DLD1 (cell line): ENCODE results near the gene CHDH.

Source experiments
- in situ Hi-C: cut with HindIII; loops from 2 replicates; pipeline ENCODE4 v1.10.0; 2017; ENCODE audit warnings: low sequenced_read_pairs

CHDH gene

GRCh38 chr3:53794597-53794996, 51.6 kb downstream of the CHDH start:
- in situ Hi-C loops: loop anchor here (10.0 kb wide), 1 partner anchor 80 kb away; no protein-coding TSS in a partner anchor

GRCh38 chr3:53792866-53793265, 53.4 kb downstream of the CHDH start:
- in situ Hi-C loops: loop anchor here (10.0 kb wide), 1 partner anchor 82 kb away; no protein-coding TSS in a partner anchor

- in situ Hi-C loops: loop anchor here (10.0 kb wide), 1 partner anchor 83 kb away; no protein-coding TSS in a partner anchor
Measured at GRCh38 chr3:53791317-53791716, 54.9 kb downstream of the CHDH start.

DNA sequence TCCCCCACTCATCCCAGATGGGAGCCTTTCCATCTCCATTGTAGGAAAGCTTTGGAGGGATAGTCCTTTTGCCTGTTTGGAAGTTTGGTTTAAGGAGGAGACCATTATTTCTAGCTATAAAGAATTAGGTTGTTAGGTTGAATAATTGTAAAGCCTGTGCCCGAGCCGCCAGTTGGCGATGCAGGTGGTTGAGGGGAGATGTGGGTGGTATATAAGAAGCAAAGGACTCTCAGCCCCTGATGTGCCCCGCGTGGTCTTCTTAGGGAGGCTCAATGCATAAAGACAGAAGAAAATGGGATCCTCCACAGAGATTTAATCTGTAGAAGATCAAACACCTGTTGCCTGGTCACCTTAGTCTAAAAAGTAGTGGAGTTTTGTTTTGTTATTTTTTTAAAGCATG, 55.7 kb downstream of the CHDH start:
- in situ Hi-C loops: loop anchor here (10.0 kb wide), 1 partner anchor 84 kb away; no protein-coding TSS in a partner anchor

DNA sequence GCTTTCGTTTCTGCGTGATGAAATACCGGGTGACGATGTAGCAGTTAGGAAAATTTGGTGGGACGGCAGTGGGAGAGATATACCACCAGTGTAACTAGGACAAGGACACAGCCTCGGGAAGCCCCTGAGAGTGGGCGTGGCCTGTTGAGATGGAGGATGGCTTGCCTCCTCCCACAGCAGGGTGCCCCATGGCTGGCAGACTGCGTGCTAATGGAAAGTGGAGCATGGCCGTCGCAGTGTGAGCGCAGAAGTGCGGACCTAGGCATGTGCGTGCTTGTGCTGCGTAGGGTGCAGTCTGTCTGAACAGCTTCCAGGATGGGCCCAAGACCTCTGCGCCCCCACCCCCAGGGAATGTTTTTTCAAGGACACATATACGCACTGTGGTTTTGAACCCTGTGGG, 56.8 kb downstream of the CHDH start:
- in situ Hi-C loops: no loop called here

DNA sequence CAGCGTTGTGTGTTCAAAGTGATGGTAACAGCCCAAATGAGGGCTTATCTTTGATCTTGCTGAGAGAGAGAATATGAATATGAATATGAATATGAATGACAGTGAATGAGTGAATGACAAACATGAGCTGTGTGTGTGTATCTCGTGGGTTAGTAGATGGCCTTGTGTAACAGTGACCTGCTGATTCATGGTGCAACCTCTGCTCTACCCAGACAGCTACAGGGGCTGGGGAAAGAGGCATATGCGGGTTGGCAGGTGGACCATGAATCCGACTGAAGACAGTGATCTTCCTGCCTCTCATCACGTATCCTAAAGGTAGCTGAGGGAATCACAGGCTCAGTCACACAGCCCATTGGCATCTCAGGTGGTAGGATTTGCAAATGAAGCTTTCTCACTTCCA, 58.2 kb downstream of the CHDH start:
- in situ Hi-C loops: no loop called here

- in situ Hi-C loops: no loop called here
Measured at GRCh38 chr3:53787016-53787415, 59.2 kb downstream of the CHDH start.

- in situ Hi-C loops: no loop called here
Measured at GRCh38 chr3:53780806-53781205, 65.4 kb downstream of the CHDH start.

DNA sequence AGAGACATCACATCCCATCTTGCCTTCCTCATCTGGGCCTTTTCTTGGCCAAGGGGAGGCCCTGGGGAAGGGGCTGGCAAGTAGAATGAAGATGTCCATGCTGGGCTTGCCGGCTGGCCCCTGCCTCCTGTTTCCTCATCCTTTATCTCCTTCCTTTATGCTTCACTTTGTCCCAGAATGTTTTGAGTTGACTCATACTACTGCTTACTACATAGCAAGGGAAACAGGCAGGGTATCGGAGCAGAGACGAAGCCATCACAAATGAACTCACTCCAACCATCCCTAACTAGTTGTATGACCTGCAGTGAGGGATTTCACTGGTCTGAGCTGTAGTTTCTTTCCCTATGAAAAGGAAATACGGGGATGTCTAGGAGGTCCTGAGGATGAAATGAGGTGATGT, 66.0 kb downstream of the CHDH start:
- in situ Hi-C loops: no loop called here

- in situ Hi-C loops: no loop called here
Measured at GRCh38 chr3:53778153-53778552, 68.1 kb downstream of the CHDH start.

DNA sequence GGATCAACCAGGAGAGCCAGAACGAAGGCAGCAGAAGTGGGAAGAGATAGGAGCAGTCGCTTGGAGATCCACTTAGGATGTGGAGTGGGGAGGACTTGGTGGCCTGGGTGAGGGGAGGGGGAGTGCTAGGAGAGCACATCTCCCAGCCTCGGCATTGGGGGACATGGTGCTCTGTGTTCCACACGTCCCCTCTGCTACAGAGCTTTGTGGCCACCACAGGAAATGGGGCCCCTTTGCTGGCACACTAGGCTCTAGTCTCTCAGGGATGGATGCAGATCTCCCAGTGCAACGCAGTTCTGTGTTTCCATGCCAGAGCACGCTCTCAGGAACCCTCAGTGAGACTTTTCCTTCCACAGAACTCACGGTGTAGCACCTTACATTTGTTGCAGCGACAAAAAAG, 68.8 kb downstream of the CHDH start:
- in situ Hi-C loops: no loop called here

DNA sequence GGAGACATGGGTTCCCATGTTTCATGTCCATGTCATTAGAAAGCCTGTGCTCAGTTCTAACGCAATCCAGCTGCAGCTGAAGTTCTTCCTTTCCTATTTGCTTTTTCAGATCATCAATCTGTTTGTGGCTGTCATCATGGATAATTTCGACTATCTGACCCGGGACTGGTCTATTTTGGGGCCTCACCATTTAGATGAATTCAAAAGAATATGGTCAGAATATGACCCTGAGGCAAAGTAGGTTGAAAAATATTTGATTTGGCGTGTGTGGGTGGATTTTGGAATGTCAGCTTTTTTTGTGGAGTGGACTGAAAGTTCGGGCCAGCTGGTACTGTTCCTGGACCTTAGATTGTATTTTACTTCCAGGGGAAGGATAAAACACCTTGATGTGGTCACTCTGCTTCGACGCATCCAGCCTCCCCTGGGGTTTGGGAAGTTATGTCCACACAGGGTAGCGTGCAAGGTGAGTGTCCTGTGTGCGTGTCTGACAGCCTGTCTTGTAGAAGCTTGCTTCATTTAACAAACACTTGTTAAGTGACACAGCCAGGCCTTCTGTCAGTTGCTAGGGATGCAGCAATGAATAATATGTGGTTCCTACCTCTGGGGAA, 69.6 kb downstream of the CHDH start:
- in situ Hi-C loops: no loop called here

- in situ Hi-C loops: no loop called here
Measured at GRCh38 chr3:53775834-53776251, 70.4 kb downstream of the CHDH start.

DNA sequence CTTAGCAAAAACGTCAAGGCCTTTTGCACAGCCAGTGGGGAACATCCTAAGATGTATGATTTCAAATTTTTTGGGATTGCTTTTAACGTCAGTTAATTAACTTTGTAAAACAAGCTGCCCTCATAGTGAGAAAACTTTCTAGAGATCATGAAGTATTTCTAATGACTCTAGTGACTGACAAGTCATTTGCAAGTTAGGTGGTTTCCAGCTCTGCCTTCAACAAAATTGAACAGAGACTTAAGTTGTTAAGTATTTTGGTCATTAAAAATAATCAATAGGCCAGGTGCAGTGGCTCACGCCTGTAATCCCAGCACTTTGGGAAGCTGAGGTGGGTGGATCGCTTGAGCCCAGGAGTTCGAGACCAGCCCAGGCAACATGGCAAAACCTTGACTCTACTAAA, 71.2 kb downstream of the CHDH start:
- in situ Hi-C loops: no loop called here

DNA sequence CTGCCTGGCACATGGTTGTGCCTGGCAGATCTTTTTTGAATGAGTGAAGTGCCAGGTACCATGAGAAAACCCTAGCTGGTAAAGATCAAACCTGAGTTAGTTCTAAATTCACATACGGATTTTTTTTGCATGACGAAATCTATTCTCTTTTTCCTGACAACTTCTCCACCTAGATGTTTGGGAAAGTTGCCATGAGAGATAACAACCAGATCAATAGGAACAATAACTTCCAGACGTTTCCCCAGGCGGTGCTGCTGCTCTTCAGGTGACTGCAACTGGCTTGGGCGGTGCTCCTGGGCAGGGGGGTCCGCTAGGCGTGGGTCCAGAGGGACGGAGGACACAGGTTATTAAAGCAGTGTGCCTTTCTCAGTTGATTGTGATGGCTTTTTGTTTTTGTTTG, 71.8 kb downstream of the CHDH start:
- in situ Hi-C loops: no loop called here

DNA sequence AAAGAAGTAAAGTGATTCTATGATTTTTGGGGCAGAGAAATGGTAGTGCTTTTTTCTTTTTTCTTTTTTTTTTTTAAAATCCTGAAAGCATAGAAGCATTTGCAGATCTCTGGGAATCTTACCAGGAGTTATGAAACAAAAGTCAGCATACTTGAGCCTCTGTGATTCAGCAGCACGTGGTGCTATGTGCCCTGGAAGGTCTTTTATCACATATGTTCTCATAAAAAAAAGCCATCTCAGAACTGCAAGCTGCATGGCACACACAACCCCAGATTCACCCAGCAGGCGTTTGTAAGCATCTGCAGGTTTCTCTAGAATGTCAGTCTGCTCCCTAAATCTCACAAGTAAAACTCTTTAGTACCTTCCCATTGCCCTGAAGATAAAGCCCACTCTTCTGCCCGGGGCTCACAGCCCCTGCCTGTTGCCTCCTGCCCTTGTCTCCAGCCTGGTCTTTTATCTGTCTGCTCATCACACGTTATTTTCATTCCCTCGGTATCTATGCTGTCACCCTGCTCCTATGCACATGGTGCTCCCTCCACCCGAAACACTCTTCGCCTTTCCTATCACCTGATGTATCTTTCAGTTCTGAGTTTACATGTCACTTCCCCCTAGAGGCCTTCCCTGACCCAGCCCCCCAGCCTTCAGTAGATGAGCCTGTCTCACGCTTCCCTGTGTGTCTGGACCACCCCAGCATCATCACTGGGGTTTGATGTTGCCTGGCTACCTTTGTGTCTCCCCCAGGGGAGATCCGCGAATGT, 72.4 kb downstream of the CHDH start:
- in situ Hi-C loops: no loop called here

DNA sequence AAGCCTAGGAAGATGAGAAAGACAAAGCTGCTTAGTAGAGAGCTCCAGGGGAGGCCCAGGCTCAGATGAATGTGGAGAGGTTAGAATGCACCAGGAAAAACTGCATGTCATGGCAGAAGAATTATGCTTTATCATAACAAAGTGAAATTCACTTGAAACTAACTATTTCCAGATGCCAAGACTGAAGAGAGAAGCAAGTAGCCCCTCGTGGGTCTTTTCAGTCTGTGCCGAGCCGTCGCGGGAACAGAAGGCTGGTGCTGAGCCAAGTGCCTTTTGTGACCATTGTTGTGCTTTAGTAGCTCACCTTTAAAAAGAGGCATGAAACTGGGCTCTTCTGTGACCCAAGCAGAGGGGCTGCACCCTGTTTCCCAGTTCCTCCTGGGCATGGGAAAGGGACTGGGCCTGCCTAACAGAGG, 73.2 kb downstream of the CHDH start:
- in situ Hi-C loops: no loop called here

GRCh38 chr3:53772562-53772961, 73.7 kb downstream of the CHDH start:
- in situ Hi-C loops: no loop called here

DNA sequence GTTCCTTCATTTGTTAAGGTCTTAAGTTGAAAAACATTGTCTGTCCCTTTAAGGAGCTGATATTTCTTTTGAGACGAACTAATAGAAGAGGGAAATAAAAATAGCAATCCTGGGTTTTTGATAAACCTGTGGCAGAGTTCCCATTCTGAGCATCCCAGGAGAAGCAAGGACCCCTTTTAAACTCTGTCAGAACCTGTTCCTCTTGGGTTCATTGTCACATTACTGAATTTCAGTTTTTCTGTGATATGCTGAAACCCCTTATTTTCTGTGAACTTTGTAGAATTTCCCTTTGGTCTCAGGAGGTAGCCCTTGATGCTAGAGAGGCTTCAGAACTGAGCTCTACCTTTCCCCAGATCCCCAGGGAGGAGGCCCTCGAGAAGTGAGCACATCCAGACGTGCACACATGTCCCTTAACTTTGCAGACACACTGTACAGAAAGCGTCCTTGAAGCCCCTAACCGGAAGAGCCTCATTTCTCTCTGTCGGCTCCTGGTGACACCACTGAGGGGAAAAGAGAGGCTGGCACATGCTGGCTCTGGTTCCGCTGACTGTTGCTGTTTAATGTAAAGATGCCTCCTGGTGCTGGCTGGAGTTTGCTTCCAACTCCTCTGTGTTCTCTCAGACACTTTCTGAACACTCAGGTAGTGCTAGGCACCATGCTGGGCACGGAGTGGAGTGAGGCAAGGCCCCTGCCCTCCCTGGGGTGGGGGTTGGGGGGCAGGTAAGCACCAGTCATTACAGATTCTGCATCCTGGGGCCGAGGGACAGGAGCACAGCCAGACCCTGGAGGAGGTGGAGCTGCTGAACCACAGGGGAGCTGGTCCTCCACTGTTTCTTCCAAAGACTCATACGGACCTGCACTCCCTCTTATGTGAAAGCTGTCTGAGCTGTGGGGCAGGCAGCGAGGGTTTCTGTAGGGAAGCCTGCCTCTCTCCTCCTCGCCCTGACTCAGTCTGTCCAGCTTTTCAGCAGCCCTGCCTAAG, 77.5 kb downstream of the CHDH start:
- in situ Hi-C loops: no loop called here

DNA sequence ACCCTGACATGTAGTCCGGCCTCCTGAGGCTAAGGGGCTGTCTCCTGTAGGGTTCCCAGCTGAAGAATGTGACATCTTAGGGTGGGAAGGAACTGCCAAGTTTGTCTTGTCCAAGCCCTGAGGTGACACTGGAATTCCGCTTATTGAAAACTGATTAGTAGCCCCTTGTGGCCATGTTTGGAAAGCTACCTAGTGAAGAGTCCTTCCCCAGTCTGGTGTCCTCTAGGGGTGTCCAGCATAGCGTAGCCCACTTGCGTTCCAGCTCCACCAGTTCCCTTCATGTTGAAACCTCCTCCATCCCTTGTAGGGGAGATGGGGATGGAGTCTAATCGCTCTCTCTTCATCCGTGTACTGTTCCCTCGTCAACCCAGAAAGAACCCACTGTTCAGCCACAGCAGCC, 79.5 kb downstream of the CHDH start:
- in situ Hi-C loops: no loop called here

DNA sequence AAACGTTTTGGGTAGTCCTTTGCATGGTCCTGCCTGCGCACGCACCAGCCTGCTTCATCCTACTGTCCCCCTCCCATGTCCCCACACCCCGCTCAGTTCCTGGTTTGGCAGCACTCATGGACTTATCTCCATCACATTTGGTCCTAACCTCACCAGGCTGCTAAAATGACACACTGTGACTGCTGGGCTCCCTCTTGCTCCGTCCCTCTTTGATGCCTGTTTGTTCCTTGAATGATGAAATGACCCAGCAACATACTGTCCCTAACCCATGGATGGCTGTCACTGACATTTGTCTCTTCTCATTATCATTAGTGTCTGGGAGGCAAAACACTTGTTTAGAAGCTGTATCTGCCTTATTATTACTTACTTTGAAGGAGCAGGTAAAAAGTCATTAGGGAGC, 80.5 kb downstream of the CHDH start:
- in situ Hi-C loops: no loop called here
